GM13977 (cell line): ENCODE data around the gene MSX1.

ENCODE experiments used
- DNase-seq: peaks from one replicate; pipeline ENCODE4 v3.0.0; 2012; ENCODE audit warnings: low spot score
- CTCF ChIP-seq: IDR thresholded peaks from 2 replicates; pipeline ENCODE4 v1.5.1; 2012; ENCODE audit warnings: mild to moderate bottlenecking, control low read depth; ENCODE audit not compliant: insufficient read depth; ENCODE audit errors: extremely low read depth, missing control alignments
- in situ Hi-C: fragments of 300-500 bp; cut with MboI; formaldehyde crosslinking; loops from one replicate; pipeline ENCODE4 v1.12.0; 2022; ENCODE audit warnings: low sequenced_read_pairs, low pct_unique_long_range_greater_than_20kb, mixed read lengths, inconsistent platforms; ENCODE audit not compliant: unreplicated experiment

MSX1 gene

GRCh38 chr4:4852591-4853362, 6.7 kb upstream of the MSX1 start:
- in situ Hi-C loops: loop anchor here (10.0 kb wide), 1 partner anchor 358 kb away; no protein-coding TSS in a partner anchor
- peak; percentile 50 for DNase-seq
- TF ChIP-seq CTCF: no peak

GRCh38 chr4:4853371-4853823, 6.1 kb upstream of the MSX1 start:
- in situ Hi-C loops: loop anchor here (10.0 kb wide), 1 partner anchor 359 kb away; no protein-coding TSS in a partner anchor
- DNase-seq: no peak
- TF ChIP-seq CTCF: no peak

- no peak for TF ChIP-seq CTCF
- in situ Hi-C loops: loop anchor here (10.0 kb wide), 1 partner anchor 359 kb away; no protein-coding TSS in a partner anchor
- no peak for DNase-seq
Observed at GRCh38 chr4:4853921-4854648, 5.4 kb upstream of the MSX1 start.

- TF ChIP-seq CTCF: no peak
- no peak for DNase-seq
- in situ Hi-C loops: loop anchor here (10.0 kb wide), 1 partner anchor 360 kb away; no protein-coding TSS in a partner anchor
Observed at GRCh38 chr4:4854649-4855295, 4.7 kb upstream of the MSX1 start.

GRCh38 chr4:4855301-4856070, 4.0 kb upstream of the MSX1 start:
- in situ Hi-C loops: loop anchor here (10.0 kb wide), 1 partner anchor 361 kb away; no protein-coding TSS in a partner anchor
- no peak for DNase-seq
- no peak for TF ChIP-seq CTCF
